Left renal pelvis (tissue), 4 donors: Measurements from ENCODE around the gene HTT. TPM values are rescaled to one million over a fixed set of nuclear protein-coding genes. Genes with fewer than 3 reads are reported as not detected.

Experiments
- DNase-seq, 4 donors: peaks; one replicate each; pipeline ENCODE4 v3.0.0-alpha.2; 2013; ENCODE audit warnings: low read depth in 4 of 4, low spot score in 3 of 4
- polyA plus RNA-seq, 4 donors: library from polyadenylated mRNA; unstranded; fragments of 120-200 nt; gene quantifications; one replicate each; pipeline ENCODE4 v1.2.1, GENCODE V29; 2013; ENCODE audit not compliant: insufficient read length in 4 of 4

Gene HTT
- polyA plus RNA-seq, 4 donors, result 20.7 to 41.5 (median 33.9) TPM

DNA sequence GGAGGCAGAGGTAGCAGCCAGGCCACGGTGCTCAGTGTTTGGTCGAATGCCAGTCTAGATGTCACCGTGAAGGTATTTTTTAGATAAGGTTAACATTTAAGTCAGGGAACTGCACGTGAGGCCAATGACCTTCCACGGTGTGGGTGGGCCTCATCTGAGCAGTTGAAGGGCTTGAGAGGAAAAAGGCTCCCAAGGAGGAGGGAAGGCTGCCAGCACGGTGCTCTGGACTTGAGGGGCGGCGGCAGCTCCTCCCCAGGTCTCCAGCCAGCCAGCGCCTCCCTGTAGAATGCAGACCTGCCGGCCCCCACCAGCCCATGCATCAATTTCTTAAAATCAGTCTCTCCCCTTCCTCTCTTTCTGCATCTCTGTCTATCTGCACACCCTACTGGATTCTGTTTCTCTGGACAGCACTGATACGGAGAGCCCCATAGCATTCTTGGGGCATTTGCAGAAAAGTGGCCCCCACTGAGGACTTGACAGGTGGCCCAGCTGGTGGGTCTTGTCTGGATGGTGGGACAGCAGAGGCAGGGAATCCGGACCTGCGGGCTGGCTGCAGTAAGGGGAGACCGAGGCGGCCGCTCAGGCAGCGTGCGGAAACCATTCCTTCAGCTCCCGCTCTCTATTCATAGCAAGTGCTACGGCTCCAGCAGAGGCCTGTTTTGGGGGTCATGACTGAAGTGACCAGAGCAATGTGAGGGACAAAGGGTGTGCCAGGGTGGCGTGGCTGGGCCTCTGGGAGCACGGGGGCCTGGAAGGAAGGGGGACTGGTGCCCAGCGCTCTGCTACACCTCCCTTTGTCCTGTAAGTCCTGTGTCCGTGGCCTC lies 210.5 kb downstream of the HTT start:
- DNase-seq, result no peak

DNA sequence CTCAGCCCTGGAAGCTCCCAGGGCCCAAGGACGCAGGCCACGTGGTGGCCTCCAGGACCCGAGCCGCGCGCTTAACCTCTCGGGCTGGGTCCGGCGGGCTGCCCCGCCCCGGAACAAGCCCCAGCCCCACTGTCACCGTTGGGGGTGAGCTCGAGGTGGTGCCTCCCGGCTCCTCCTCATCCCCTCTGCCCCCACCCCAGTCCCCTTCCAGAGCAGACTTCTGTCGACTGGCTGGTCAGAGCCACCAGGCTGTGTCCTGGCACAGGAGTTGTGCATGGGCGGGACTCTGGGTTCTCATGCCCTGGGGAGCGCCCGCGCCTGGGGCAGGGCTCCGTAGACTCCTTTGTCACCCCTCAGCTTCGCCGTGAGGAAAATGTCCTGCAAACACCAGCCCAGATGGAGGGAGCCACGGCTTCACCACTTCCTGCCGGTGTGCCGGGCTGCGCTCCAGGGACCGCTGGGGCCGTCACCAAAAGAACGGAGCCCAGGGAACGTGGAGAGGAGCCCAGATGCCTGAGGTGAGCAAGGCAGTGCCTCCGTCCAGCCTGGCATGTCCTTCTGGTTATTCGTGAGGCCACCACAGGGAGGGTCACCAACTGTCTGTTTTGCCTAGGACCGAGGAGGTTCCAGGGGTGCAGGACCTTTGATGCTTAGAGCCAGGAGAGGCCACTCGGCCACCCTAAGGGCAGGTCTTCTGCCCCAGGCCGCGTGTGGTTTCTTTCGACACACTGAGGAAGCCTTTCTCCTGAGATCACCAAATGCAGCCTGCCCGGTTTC lies 211.3 kb downstream of the HTT start:
- DNase-seq, result no peak

DNA sequence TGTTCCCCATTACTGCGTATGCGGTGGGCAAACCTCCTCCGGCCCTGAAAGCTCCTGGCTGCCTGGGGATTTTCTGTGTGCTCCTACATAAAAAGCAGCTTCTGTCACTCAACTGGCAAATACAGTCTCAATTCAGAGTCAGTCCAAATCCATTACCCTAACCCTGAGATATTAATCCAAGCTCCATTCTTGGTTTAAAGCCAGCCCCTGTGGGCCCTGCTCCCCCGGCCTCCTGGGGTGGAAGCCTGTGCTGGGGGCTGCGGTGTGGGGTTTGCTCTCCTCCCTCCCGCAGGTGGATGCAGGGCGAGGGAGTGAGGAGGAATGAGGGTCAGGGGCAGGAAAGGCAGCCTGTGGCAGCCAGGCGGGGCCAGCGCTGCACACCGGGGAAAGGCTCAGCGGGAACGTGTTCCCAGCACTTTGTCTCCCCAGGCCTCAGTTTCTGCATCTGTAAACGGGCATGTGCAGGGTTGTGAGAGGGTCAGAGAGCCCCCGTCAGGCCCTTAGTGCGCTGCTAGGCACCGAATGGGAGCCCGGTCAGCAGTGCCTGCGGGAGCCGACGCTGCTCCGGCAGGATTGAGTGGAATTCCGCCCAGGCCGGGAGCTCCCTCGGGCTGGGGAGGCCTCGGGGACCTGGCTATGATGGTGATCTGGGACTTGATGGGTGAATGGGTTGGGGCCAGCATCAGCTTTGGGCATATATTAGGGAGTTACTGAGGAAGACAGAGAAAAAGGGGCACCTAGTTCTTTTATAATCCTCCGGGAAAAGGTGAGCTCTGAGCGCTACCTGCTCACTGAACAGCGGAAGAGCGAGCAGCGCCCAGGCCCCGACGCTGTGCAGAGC lies 212.1 kb downstream of the HTT start:
- no peak for DNase-seq

DNA sequence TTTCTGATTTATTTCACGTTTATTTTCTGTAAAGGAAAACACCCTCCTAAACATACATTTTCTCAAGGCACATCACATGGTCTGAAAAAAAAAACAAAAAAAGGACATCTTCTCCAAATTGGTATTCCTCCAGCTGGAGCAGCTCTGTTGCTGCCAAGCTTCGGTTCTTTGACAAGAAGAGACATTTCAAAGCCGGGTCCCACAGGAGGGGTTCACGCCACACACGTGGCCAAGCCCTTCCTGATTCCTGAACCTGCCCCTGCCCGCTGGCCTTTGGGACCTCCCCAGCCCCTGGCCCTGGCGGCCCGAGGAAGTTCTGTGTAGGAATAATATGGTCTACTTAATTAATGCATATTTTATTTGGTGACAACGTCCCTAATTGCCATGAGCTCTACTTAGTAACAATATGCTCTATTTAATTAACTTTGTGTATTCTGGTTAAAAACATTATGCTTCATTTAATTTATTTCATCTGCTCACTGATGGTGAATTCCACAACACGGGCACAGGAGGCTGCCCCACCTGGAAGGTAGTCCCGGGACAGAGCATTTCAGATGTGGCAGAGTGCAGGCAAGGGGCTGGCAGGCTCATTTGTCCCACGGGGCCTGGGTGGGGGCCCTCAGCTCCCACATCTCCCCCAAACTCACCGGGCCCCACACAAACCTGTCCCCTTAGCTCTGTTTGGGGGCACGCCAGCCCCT lies 212.9 kb downstream of the HTT start:
- no peak for DNase-seq

DNA sequence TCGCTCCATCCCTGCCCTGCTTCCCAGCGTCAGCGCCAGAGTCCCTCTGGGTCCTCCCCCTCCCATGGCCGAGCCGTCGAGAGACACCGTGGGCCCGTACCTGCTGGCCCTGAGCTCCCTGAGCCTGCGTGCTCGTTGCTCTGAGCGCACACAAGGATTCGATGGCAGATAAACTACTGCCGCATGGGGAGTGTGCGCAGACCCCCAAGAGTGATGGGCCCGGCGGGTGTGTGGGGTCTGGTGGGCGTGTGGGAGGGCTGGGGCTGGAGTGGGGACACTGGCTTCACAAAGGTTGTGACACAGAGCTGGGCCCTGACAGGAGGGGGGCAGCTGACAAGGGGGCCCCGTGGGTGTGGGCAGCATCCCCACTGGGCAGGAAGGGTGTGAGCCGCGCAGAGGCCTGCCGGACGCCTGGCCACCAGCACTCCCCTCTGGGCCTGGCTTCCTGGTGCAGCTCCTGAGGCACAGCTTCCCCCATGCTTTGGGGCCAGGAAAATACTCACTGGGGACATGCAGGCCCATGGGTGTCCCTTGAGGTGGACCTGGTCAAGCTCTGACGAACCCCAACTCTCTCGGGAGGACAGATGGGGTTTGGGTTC lies 213.6 kb downstream of the HTT start:
- no peak for DNase-seq

DNA sequence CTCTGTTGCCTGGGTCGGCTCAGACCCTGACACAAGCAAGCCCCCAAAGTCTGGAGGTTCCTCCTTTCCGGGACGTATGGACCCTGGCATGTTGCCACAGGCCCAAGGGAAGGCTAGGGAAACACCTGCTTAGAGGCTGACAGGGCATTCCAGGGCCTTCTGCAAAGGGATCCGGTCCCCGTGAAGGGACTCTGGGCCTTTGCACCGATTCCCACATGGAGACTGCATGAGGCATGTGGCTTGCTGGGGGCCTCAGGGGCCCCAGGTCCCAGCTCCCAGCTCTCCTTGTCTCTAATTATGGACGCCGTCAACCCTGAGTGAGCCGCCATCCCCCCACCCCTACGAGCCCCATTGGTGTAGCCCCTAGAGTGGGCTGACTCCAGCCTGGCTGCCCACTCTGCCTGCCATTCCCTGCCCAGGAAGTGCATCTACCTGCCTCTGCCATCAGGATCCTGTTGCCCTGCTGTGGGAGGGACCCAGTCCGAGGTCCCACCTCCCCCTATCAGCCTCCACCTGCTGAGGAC lies 214.2 kb downstream of the HTT start:
- DNase-seq, result no peak

DNA sequence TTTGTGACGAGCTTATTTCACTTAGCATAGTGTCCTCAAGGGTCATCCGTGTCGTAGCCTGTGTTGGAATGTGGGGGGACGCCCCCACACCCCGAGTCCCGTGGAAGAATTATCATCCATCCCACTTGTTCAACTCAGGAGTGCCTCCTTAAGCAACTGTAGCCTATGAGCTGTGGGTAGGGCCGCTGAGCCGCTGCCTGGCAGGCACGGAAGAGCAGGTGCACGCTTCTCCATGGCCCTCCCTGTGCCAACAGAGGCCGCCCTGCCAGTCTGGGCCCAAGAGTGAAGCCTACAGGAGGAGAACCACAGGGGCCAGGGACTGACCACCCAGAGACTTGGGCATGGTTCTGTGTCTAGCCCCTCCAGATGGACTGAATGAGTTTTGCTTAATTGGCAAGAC lies 216.0 kb downstream of the HTT start:
- DNase-seq, result no peak

DNA sequence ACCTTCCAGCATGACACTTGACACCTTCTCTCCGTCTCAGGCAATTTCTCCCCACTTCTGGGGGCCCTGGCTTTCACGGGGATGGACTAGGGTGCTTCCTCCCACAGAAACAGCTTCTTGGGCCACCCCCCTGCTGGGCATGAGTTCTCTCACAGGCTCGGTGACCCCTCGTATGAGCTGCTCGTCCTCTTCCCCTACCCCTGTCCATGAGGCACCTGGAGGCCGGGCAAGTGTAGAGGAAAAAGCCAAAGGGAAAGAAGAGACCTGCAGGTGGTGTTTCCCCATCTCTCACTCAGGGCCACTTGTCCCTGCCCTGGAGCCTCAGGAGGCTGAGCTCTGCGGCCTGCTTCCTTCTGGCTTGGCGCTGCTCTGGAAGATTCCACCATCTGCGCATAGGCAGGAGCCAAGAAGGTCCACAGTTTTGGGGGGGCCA lies 216.4 kb downstream of the HTT start:
- no peak for DNase-seq

DNA sequence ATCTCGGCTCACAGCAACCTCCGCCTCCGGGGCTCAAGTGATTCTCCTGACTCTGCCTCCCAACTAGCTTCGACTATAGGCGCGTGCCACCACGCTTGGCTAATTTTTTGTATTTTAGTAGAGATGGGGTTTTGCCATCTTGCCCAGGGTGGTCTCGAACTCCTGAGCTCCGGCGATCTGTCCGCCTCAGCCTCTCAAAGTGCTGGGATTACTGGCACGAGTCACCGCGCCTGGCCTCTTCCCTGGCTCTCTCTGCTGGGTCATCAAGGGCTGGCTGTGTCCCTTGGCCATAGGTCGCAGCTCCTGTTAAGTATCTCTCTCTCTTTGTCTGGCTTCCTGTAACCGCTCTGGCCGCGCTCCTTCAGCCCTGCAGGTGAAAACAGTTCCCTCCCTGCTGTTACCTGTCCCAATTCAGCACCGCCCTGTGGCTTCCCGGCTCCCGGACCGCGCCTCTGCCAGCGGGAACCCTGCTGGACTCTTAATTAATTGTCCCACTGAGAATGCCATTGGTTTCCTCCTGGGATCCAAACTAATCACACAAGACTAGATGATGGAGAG lies 217.0 kb downstream of the HTT start:
- no peak for DNase-seq

DNA sequence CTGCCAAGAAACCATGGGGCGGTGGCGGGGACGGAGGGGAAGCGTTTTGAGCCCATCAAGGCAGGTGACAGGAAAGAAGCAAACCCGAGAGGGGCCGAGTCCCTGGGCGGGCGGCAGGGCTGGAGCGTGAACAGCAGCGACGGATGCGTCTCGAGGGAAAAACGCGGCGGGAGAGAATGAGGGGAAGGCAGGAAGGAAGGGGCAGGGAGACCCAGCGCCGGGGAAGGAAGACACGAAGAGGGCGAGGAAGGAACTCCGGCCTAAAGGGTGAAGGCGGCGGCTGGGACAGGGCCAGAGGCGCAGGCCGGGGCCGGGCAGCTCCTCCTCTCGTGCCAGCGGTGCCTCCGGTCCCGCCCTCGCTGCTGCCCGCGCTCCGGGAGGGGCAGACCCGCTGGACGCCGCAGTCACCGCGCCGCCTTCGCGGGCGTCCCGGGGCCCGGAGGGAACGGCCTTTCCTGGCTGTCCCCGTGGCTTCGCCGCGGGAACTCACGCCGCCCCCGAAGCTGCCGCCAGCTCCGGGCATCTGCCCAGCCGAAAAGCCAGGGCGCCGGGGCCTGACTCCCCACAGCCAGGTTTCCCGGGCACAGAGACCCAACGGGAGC lies 217.6 kb downstream of the HTT start:
- no peak for DNase-seq

DNA sequence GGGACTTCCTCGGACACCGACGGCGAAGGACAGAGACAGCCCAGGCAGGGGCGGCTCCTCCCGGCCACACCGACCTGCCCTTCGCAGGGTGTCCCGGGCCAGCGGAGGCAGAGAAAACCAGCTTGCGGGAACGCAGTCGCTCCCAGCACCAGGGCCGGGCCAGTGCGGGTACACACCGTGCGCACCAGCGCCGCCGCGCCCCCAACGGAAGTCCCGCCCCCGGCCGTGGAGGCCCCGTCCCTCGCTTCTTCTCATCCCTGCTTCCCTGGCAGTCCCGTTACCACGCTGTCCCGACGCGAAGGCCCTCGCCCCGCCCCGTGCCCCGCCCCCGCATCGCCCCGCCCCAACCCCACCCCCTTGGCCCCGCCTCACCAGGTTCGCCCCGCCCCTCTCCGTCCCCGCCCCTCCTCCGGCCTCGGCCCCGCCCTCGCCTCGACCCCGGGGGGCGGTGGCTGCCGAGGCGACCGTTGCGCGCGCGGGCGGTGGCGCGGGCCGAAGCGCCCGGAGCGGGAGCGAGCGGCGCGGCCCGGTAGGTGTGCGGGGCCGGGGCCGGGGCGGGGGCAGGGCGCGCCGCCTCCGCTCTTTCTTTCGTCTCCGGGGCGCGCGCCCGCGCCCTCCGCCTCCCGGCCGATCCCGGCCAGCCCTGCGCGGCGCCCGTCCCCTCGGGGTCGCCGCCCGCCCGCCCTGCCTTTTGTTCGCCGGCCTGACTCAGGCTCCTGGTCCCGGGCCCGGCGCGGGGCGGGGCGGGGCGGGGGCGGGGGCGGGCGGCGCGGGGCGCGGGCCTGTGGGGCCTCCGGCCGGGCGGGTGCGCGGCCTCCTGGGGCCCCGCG lies 218.3 kb downstream of the HTT start, which contains the start of gene RGS12:
TSS of gene RGS12 (plus strand) at position 451 of the 830 bp plus-strand sequence. CDS start 23,150 bp downstream, outside the sequence.
- DNase-seq, result peak; percentile 76 to 82 (median 79)

Other genes with a start within 250 kb of the HTT start
- 100 to 1,000 TPM; 246 to 304 (median 267) TPM for gene ADD1, start 230.8 kb upstream of the HTT start, polyA plus RNA-seq
- gene NOP14, start 111.3 kb upstream of the HTT start, polyA plus RNA-seq, result 10 to 100 TPM; 18.0 to 33.7 (median 30.8) TPM
- 10 to 100 TPM in 1 of 4 donors, 1 to 10 TPM in 3; 6.6 to 11.5 (median 9.1) TPM for gene GRK4, start 111.1 kb upstream of the HTT start, polyA plus RNA-seq
- not detected for gene HTT-AS, start 143 bp upstream of the HTT start, polyA plus RNA-seq
- gene MSANTD1, start 174.5 kb downstream of the HTT start, polyA plus RNA-seq, result 1 to 10 TPM in 1 of 4 donors, under 1 TPM in 3; 0.24 to 1.7 (median 0.62) TPM
- 10 to 100 TPM; 33.4 to 61.7 (median 47.2) TPM for gene RGS12, start 218.3 kb downstream of the HTT start, polyA plus RNA-seq